ENCODE measurements around the gene ABCG8.

DNA sequence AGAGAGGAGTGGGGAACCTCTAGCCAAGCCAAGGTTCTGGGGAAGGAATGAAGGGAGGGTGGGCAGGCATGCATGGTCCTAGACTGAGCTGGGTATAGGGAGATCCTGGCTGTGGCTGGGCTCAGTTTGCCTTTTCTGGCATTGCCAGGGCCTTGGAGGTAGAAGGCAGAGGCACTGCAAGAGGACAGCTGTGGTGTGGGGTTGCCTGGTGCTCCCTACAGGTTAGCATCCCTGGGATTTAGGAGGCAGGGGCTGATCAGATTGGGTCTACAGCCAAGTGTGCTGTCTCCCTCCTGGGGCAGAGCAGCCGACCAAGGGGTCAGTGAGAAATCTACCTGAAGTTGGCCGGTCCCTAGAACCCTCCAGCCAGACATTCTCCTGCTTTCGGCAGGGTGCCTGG, 15.9 kb downstream of the ABCG8 start:
- TF ChIP-seq SRF (IDR thresholded peaks at IDR 0.05; ENCODE audit: low read depth in 2 of 2, low read length in 2 of 2): no peak
- TF ChIP-seq ZZZ3 (IDR thresholded peaks at IDR 0.05; ENCODE audit: control insufficient read depth, insufficient read length, low read depth): no peak
- no peak for TF ChIP-seq POLR2A (IDR thresholded peaks at IDR 0.05; ENCODE audit: low read depth, low read length)
- TF ChIP-seq, protein P1, sequence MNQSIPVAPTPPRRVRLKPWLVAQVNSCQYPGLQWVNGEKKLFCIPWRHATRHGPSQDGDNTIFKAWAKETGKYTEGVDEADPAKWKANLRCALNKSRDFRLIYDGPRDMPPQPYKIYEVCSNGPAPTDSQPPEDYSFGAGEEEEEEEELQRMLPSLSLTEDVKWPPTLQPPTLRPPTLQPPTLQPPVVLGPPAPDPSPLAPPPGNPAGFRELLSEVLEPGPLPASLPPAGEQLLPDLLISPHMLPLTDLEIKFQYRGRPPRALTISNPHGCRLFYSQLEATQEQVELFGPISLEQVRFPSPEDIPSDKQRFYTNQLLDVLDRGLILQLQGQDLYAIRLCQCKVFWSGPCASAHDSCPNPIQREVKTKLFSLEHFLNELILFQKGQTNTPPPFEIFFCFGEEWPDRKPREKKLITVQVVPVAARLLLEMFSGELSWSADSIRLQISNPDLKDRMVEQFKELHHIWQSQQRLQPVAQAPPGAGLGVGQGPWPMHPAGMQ (IDR thresholded peaks at IDR 0.05; ENCODE audit: borderline replicate concordance): no peak
- TF ChIP-seq, protein P2, sequence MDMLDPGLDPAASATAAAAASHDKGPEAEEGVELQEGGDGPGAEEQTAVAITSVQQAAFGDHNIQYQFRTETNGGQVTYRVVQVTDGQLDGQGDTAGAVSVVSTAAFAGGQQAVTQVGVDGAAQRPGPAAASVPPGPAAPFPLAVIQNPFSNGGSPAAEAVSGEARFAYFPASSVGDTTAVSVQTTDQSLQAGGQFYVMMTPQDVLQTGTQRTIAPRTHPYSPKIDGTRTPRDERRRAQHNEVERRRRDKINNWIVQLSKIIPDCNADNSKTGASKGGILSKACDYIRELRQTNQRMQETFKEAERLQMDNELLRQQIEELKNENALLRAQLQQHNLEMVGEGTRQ (IDR thresholded peaks at IDR 0.05; ENCODE audit: borderline replicate concordance, low read depth, low read length): no peak
- TF ChIP-seq SP1 (IDR thresholded peaks at IDR 0.05; ENCODE audit: low read depth, low read length): no peak
- no peak for TF ChIP-seq PAX8 (IDR thresholded peaks at IDR 0.05)
- no peak for TF ChIP-seq EP300 (IDR thresholded peaks at IDR 0.05; ENCODE audit: borderline replicate concordance in 1 of 2, control insufficient read depth in 1 of 2, low read depth in 2 of 2, low read length in 2 of 2)
- no peak for TF ChIP-seq RFX5 (IDR thresholded peaks at IDR 0.05; ENCODE audit: low read depth, low read length)
- no peak for TF ChIP-seq FOXK2 (IDR thresholded peaks at IDR 0.05)
- TF ChIP-seq, protein P3, sequence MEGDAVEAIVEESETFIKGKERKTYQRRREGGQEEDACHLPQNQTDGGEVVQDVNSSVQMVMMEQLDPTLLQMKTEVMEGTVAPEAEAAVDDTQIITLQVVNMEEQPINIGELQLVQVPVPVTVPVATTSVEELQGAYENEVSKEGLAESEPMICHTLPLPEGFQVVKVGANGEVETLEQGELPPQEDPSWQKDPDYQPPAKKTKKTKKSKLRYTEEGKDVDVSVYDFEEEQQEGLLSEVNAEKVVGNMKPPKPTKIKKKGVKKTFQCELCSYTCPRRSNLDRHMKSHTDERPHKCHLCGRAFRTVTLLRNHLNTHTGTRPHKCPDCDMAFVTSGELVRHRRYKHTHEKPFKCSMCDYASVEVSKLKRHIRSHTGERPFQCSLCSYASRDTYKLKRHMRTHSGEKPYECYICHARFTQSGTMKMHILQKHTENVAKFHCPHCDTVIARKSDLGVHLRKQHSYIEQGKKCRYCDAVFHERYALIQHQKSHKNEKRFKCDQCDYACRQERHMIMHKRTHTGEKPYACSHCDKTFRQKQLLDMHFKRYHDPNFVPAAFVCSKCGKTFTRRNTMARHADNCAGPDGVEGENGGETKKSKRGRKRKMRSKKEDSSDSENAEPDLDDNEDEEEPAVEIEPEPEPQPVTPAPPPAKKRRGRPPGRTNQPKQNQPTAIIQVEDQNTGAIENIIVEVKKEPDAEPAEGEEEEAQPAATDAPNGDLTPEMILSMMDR (IDR thresholded peaks at IDR 0.05 in 2 of 3, conservative IDR thresholded peaks at IDR 0.05 in 1 of 3; ENCODE audit: control insufficient read depth in 2 of 3, extremely low read depth in 1 of 3, insufficient read depth in 1 of 3, low read depth in 3 of 3, low read length in 3 of 3): no peak
